Ramos (cell line): ENCODE measurements around the gene RAB38.

Experiments
- in situ Hi-C: fragments of 300-500 bp; cut with MboI; formaldehyde crosslinking; loops from one replicate; pipeline ENCODE4 v1.14.3; 2022; ENCODE audit warnings: low sequenced_read_pairs; ENCODE audit not compliant: unreplicated experiment

The RAB38 gene

GRCh38 chr11:88171982-88172381, 3.3 kb downstream of the RAB38 start:
- in situ Hi-C loops, result no loop called here

- in situ Hi-C loops, result no loop called here
These were observed 4.6 kb downstream of the RAB38 start for GRCh38 chr11:88170673-88171072.

GRCh38 chr11:88169881-88170280, 5.4 kb downstream of the RAB38 start:
- in situ Hi-C loops, result no loop called here

GRCh38 chr11:88169471-88169870, 5.8 kb downstream of the RAB38 start:
- in situ Hi-C loops, result no loop called here

- in situ Hi-C loops, result no loop called here
These were observed 7.4 kb downstream of the RAB38 start for GRCh38 chr11:88167853-88168252.

GRCh38 chr11:88164806-88165585, 10.2 kb downstream of the RAB38 start:
- in situ Hi-C loops, result no loop called here

GRCh38 chr11:88164320-88164719, 10.9 kb downstream of the RAB38 start:
- in situ Hi-C loops, result no loop called here

- in situ Hi-C loops, result no loop called here
These were observed 17.2 kb downstream of the RAB38 start for GRCh38 chr11:88158081-88158480.

GRCh38 chr11:88157370-88157769, 17.9 kb downstream of the RAB38 start:
- in situ Hi-C loops, result no loop called here

GRCh38 chr11:88152381-88152780, 22.9 kb downstream of the RAB38 start:
- in situ Hi-C loops, result no loop called here

- in situ Hi-C loops, result no loop called here
These were observed 23.5 kb downstream of the RAB38 start for GRCh38 chr11:88151709-88152265.

GRCh38 chr11:88146106-88146505, 29.1 kb downstream of the RAB38 start:
- in situ Hi-C loops, result no loop called here

GRCh38 chr11:88139865-88140264, 35.4 kb downstream of the RAB38 start:
- in situ Hi-C loops, result no loop called here

GRCh38 chr11:88131764-88132470, 43.3 kb downstream of the RAB38 start:
- in situ Hi-C loops, result no loop called here

- in situ Hi-C loops, result loop anchor here (25.0 kb wide), 1 partner anchor 414 kb away; no protein-coding TSS in a partner anchor
These were observed 52.3 kb downstream of the RAB38 start for GRCh38 chr11:88122956-88123355.

- in situ Hi-C loops, result loop anchor here (25.0 kb wide), 1 partner anchor 418 kb away; no protein-coding TSS in a partner anchor
These were observed 55.7 kb downstream of the RAB38 start for GRCh38 chr11:88119561-88119960.

GRCh38 chr11:88117281-88117858, 57.9 kb downstream of the RAB38 start:
- in situ Hi-C loops, result loop anchor here (25.0 kb wide), 1 partner anchor 420 kb away; no protein-coding TSS in a partner anchor

- in situ Hi-C loops, result loop anchor here (25.0 kb wide), 1 partner anchor 421 kb away; no protein-coding TSS in a partner anchor
These were observed 59.2 kb downstream of the RAB38 start for GRCh38 chr11:88115828-88116755.

GRCh38 chr11:88114486-88115045, 60.7 kb downstream of the RAB38 start:
- in situ Hi-C loops, result loop anchor here (25.0 kb wide), 1 partner anchor 423 kb away; no protein-coding TSS in a partner anchor
